ENCODE results near the gene TBC1D17. TPM values are rescaled to one million over a fixed set of nuclear protein-coding genes. Genes with fewer than 3 reads are reported as not detected.

Gene TBC1D17
- total and polyA plus RNA-seq, 7 donors = 13.4 to 41.0 (median 26.1) TPM

GRCh38 chr19:49852631-49853126 is 24.8 kb upstream of the TBC1D17 start:
- no peak for DNase-seq
- intact Hi-C loops (cut with DNase I) = no loop called here
- H3K27ac ChIP-seq = peak overlapping the region in 3 of 4 donors; percentile 99 to 100 (median 100)
- WGBS, 2 donors = 77 to 85% methylated on average over 14 of the region's 14 CpGs
- peaks cover 0 to 44% (median 33%) of the 10 kb centered on the region in 4 donors for H3K4me1 ChIP-seq
- H3K4me3 ChIP-seq = peak overlapping the region in 2 of 4 donors; percentile 94 to 96
- H3K9me3 ChIP-seq = no peaks in the 10 kb centered on the region
- peaks cover 9 to 35% (median 30%) of the 10 kb centered on the region in 4 donors for H3K36me3 ChIP-seq
- no peaks in the 10 kb centered on the region for H3K27me3 ChIP-seq
- no peak for TF ChIP-seq EP300 (IDR thresholded peaks at IDR 0.05)
- TF ChIP-seq POLR2AphosphoS5 (IDR thresholded peaks at IDR 0.05) = no peak
- no peak for TF ChIP-seq CTCF (IDR thresholded peaks at IDR 0.05)
- no peak for TF ChIP-seq POLR2A (IDR thresholded peaks at IDR 0.05)

- no peak for DNase-seq
- Histone ChIP-seq H3K27me3 (no peaks in the 10 kb centered on the region), H3K36me3 (peaks cover 22 to 47% (median 40%) of the 10 kb centered on the region in 4 donors), H3K4me1 (peaks cover 0 to 44% (median 33%) of the 10 kb centered on the region in 4 donors), H3K4me3 (no peak overlapping the region), H3K27ac (peak overlapping the region in 3 of 4 donors; percentile 4 to 26 (median 16)), H3K9me3 (no peaks in the 10 kb centered on the region)
- no peak for TF ChIP-seq CTCF (IDR thresholded peaks at IDR 0.05)
- no peak for TF ChIP-seq EP300 (IDR thresholded peaks at IDR 0.05)
- TF ChIP-seq POLR2A (IDR thresholded peaks at IDR 0.05) = no peak
- no peak for TF ChIP-seq POLR2AphosphoS5 (IDR thresholded peaks at IDR 0.05)
- WGBS, 2 donors = 88 to 92% methylated on average over 10 of the region's 10 CpGs
- intact Hi-C loops (cut with DNase I) = no loop called here
These were observed 23.6 kb upstream of the TBC1D17 start for GRCh38 chr19:49853852-49854377.

- H3K27ac ChIP-seq = peak overlapping the region in 2 of 4 donors; percentile 4 to 26
- H3K27me3 ChIP-seq = no peaks in the 10 kb centered on the region
- H3K9me3 ChIP-seq = no peaks in the 10 kb centered on the region
- H3K36me3 ChIP-seq = peaks cover 22 to 52% (median 44%) of the 10 kb centered on the region in 4 donors
- intact Hi-C loops (cut with DNase I) = no loop called here
- TF ChIP-seq EP300 (IDR thresholded peaks at IDR 0.05) (no peak), POLR2A (IDR thresholded peaks at IDR 0.05) (no peak), CTCF (IDR thresholded peaks at IDR 0.05) (no peak), POLR2AphosphoS5 (IDR thresholded peaks at IDR 0.05) (no peak)
- H3K4me1 ChIP-seq = peaks cover 0 to 42% (median 33%) of the 10 kb centered on the region in 4 donors
- DNase-seq = no peak
- WGBS, 2 donors = 81 to 88% methylated on average over 39 of the region's 39 CpGs
- H3K4me3 ChIP-seq = no peak overlapping the region
These were observed 22.9 kb upstream of the TBC1D17 start for GRCh38 chr19:49854378-49855263.

- DNase-seq = no peak
- intact Hi-C loops (cut with DNase I) = no loop called here
- Histone ChIP-seq H3K27ac (peak overlapping the region in 1 of 4 donors; percentile 5), H3K4me1 (peaks cover 0 to 38% (median 28%) of the 10 kb centered on the region in 4 donors), H3K9me3 (no peaks in the 10 kb centered on the region), H3K4me3 (no peak overlapping the region), H3K36me3 (peaks cover 23 to 58% (median 50%) of the 10 kb centered on the region in 4 donors), H3K27me3 (no peaks in the 10 kb centered on the region)
- TF ChIP-seq POLR2A (IDR thresholded peaks at IDR 0.05) (no peak), EP300 (IDR thresholded peaks at IDR 0.05) (no peak), CTCF (IDR thresholded peaks at IDR 0.05) (no peak), POLR2AphosphoS5 (IDR thresholded peaks at IDR 0.05) (no peak)
- 84 to 90% methylated on average over 12 of the region's 12 CpGs for WGBS, 2 donors
These were observed 22.2 kb upstream of the TBC1D17 start for GRCh38 chr19:49855277-49855675.
